Esophagus squamous epithelium (tissue), 5 donors: ENCODE data around the gene HIPK2. TPM values are rescaled to one million over a fixed set of nuclear protein-coding genes. Genes with fewer than 3 reads are reported as not detected.

ENCODE experiments used
- DNase-seq: peaks from one replicate; lab custom pipeline; 2025; lab: John Stamatoyannopoulos, UW
- H3K27ac ChIP-seq, 4 donors: fragments of 200-600 bp; sonication (generic); one replicate each; pipeline ENCODE4 v1.5.1; 2016 to 2019; ENCODE audit warnings: mild to moderate bottlenecking in 1 of 4
- H3K27me3 ChIP-seq, 4 donors: fragments of 200-600 bp; sonication (generic); 1 replicate in 3 of 4; 2 replicates in 1 of 4; pipeline versions ENCODE4 v1.5.1 to v1.6.0; 2017 to 2021; ENCODE audit warnings: antibody characterized with exemption in 1 of 4
- H3K36me3 ChIP-seq, 3 donors: fragments of 200-600 bp; sonication (generic); one replicate each; pipeline ENCODE4 v1.5.1; 2016 to 2019
- H3K4me1 ChIP-seq, 3 donors: fragments of 200-600 bp; sonication (generic); one replicate each; pipeline ENCODE4 v1.5.1; 2017 to 2019
- H3K4me3 ChIP-seq, 4 donors: fragments of 200-600 bp; sonication (generic); 1 replicate in 3 of 4; 2 replicates in 1 of 4; pipeline ENCODE4 v1.5.1; 2016 to 2019; ENCODE audit warnings: mild to moderate bottlenecking in 2 of 4, moderate library complexity in 1 of 4
- H3K9me3 ChIP-seq, 3 donors: fragments of 200-600 bp; sonication (generic); one replicate each; pipeline ENCODE4 v1.5.1; 2016 to 2019
- POLR2A ChIP-seq, 4 donors: fragments of 450-650 bp; IDR thresholded peaks; one replicate each; pipeline ENCODE4 v1.6.1; 2017; ENCODE audit warnings: antibody characterized with exemption in 4 of 4, mild to moderate bottlenecking in 4 of 4, moderate library complexity in 3 of 4
- WGBS, 2 donors: methylation state at CpG; one replicate each; pipeline ENCODE4 v1.1.5; 2018; 5-methylcytosine and 5-hydroxymethylcytosine counted together
- intact Hi-C: fragments of 100-400 bp; cut with DNase I; formaldehyde crosslinking; loops from one replicate; pipeline ENCODE4 v1.15.0; 2022
- total RNA-seq, 4 donors: library from RNA; depleted of rRNA; stranded (reverse); fragments of >200 nt; gene quantifications; one replicate each; pipeline ENCODE4 v1.1.0, GENCODE V29; 2016
- TF ChIP-seq, protein P1 (sequence below), 6 experiments: fragments of 450-650 bp in 4 of 6; fragments of 200-600 bp in 2 of 6; sonication (generic) in 2 of 6; IDR thresholded peaks; one replicate each; pipeline ENCODE4 v1.5.1; 2016 to 2019; ENCODE audit warnings: antibody characterized with exemption in 6 of 6, mild to moderate bottlenecking in 4 of 6, moderate library complexity in 4 of 6
- donor health status: DM: yes; HTN: yes; CAD: no.

The HIPK2 gene
- total RNA-seq, 4 donors from 2014 or later: 17.8 to 37.9 (median 29.3) TPM

DNA sequence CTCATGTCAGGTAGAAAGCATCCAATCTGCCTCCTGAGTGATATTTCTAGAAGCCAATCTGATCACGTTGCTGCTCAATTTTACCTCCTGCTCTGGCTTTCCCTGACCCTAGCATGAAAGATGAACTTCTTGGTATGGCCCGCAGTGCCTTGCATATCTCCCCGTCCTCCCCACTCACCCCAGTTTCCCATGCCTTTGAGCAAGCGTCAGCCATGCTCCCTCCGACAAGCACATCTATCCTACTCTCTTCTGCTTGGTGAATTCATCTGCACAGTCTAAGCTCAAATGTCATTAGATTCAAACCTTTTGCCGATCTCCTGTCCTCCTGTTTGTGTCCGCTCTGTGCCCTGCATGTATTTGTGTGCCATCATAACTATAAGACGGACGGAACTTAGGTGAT lies 45.1 kb upstream of the HIPK2 start:
- Histone ChIP-seq H3K27me3 (no peaks in the 10 kb centered on the region), H3K9me3 (no peaks in the 10 kb centered on the region), H3K27ac (no peak overlapping the region), H3K36me3 (no peaks in the 10 kb centered on the region), H3K4me1 (peaks cover 0 to 14% (median 0%) of the 10 kb centered on the region in 3 donors), H3K4me3 (no peak overlapping the region)
- DNase-seq: no peak
- intact Hi-C loops: no loop called here
- TF ChIP-seq, protein P1, sequence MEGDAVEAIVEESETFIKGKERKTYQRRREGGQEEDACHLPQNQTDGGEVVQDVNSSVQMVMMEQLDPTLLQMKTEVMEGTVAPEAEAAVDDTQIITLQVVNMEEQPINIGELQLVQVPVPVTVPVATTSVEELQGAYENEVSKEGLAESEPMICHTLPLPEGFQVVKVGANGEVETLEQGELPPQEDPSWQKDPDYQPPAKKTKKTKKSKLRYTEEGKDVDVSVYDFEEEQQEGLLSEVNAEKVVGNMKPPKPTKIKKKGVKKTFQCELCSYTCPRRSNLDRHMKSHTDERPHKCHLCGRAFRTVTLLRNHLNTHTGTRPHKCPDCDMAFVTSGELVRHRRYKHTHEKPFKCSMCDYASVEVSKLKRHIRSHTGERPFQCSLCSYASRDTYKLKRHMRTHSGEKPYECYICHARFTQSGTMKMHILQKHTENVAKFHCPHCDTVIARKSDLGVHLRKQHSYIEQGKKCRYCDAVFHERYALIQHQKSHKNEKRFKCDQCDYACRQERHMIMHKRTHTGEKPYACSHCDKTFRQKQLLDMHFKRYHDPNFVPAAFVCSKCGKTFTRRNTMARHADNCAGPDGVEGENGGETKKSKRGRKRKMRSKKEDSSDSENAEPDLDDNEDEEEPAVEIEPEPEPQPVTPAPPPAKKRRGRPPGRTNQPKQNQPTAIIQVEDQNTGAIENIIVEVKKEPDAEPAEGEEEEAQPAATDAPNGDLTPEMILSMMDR (IDR thresholded peaks at IDR 0.05): no peak
- no peak for TF ChIP-seq POLR2A (IDR thresholded peaks at IDR 0.05)
- 92 to 97% methylated on average over 9 of the region's 9 CpGs for WGBS, 2 donors

DNA sequence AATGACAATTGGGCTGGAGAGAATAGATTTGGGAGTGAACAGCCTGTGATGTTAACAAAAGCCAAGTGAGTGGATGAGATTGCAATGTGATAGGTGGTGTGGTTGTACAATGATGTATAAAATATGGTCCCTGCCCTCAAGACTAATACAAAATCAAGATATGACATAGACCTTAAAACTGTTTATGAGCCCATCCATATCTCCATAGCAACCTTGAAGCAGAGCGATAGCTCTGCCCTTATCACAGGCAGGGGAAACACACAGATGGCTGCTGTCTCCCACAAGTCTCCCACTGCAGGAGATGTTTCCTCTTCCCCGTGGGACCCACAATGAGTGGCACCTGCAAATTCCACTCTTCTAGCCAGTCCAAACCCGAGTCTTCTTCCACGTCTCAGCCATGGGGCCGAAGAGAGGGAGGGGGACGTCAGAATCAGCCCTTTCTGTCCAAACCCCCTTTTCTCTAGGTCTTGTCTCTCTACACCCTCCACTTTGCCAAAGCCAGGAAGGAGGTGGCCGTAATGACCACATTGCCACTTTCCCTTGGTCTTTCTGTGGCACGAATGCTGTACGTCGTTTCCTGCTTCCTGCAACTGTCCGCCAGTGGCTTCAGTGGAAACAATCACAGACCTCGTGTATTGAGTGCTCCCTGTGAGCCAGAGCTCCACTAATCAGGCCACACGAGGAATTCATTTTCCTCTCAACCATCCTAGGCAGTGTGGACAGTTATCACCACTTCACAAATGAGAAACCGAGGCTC lies 43.7 kb upstream of the HIPK2 start:
- no peak for TF ChIP-seq POLR2A (IDR thresholded peaks at IDR 0.05)
- TF ChIP-seq, protein P1 (IDR thresholded peaks at IDR 0.05): no peak
- intact Hi-C loops: no loop called here

DNA sequence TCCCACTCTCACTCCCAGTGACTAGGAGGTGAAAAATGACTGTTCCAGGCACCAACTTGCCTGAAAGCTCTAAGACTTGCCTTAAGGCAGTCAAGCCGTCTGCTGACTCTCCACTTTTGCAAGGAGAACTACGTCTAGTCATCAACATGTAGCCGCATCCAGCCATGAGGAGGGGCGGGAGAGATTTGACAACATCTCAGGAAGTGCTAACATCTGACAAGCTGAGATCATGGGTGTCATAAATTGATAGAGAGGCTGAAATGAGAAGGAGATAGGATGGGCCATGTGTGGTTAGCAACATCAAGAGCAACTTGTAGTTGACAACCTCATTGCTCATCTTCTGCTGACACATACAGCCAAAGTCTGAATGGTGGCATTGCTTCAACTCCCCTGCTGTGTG lies 42.3 kb upstream of the HIPK2 start:
- H3K27ac ChIP-seq: no peak overlapping the region
- H3K4me1 ChIP-seq: peaks cover 0 to 14% (median 0%) of the 10 kb centered on the region in 3 donors
- TF ChIP-seq, protein P1 (IDR thresholded peaks at IDR 0.05): no peak
- no peak for TF ChIP-seq POLR2A (IDR thresholded peaks at IDR 0.05)
- intact Hi-C loops: no loop called here
- WGBS, 2 donors: 21 to 27% methylated on average over 2 to 4 of the region's 4 CpGs
- no peaks in the 10 kb centered on the region for H3K27me3 ChIP-seq
- H3K9me3 ChIP-seq: no peaks in the 10 kb centered on the region
- H3K4me3 ChIP-seq: no peak overlapping the region
- H3K36me3 ChIP-seq: no peaks in the 10 kb centered on the region
- no peak for DNase-seq

More for the DNA sequence above, 43.7 kb upstream of the HIPK2 start:
- DNase-seq: no peak
- no peaks in the 10 kb centered on the region for H3K27me3 ChIP-seq
- WGBS, 2 donors: 70 to 74% methylated on average over 8 to 9 of the region's 14 CpGs
- no peaks in the 10 kb centered on the region for H3K36me3 ChIP-seq
- no peak overlapping the region for H3K27ac ChIP-seq
- no peak overlapping the region for H3K4me3 ChIP-seq
- no peaks in the 10 kb centered on the region for H3K9me3 ChIP-seq
- H3K4me1 ChIP-seq: peaks cover 0 to 14% (median 0%) of the 10 kb centered on the region in 3 donors

DNA sequence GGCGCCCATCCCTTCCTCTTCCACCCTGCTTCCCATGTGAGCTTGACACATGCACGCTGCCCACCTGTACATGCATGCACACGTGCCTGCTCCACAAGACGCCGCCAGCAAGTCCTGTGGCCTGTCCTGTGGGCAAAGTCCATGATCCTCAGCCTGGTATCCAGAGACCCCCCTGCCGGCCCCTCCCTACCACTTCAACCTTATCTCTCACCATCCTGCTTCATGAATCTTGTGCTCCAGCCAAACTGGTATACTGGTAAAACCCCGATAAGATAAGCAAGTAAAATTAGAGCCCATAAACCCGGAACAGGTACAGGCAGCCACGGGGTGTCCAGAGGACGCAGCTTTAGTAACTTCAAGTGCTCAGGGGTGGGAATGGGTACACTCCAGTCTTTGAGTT lies 39.5 kb upstream of the HIPK2 start:
- no peaks in the 10 kb centered on the region for H3K36me3 ChIP-seq
- DNase-seq: no peak
- no peaks in the 10 kb centered on the region for H3K27me3 ChIP-seq
- H3K4me1 ChIP-seq: peaks cover 0 to 7% (median 0%) of the 10 kb centered on the region in 3 donors
- TF ChIP-seq POLR2A (IDR thresholded peaks at IDR 0.05): no peak
- TF ChIP-seq, protein P1 (IDR thresholded peaks at IDR 0.05): no peak
- no peak overlapping the region for H3K27ac ChIP-seq
- no peaks in the 10 kb centered on the region for H3K9me3 ChIP-seq
- intact Hi-C loops: no loop called here
- 96 to 97% methylated on average over 9 to 10 of the region's 10 CpGs for WGBS, 2 donors
- H3K4me3 ChIP-seq: no peak overlapping the region

DNA sequence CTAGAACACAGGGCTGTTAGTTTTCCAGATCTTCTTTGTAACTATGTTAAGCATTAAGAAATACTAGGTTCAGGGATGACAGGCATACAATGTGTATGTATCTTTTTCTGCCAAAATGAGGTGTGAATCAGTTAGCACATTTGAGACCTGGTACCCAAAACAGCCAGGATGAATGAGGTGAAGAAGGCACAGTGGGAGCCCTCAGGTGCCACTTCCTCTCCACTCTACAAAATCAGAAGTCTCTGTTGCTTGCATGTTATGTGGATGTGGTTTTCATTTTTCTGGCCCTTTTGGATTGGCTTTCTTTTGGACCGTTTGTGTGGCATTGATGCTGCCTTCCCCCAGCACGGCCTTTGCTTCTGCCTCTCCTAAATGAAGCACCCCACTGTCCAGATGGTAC lies 35.9 kb upstream of the HIPK2 start:
- DNase-seq: no peak
- Histone ChIP-seq H3K27me3 (no peaks in the 10 kb centered on the region), H3K36me3 (no peaks in the 10 kb centered on the region), H3K27ac (no peak overlapping the region), H3K9me3 (no peaks in the 10 kb centered on the region), H3K4me1 (no peaks in the 10 kb centered on the region), H3K4me3 (no peak overlapping the region)
- TF ChIP-seq, protein P1 (IDR thresholded peaks at IDR 0.05): no peak
- TF ChIP-seq POLR2A (IDR thresholded peaks at IDR 0.05): no peak
- WGBS, 2 donors: 83 to 87% methylated on average over 2 of the region's 2 CpGs
- intact Hi-C loops: no loop called here
